SK-N-SH treated with all-trans-retinoic acid at 6 μM for 48 hours (cell line): ENCODE data around the gene TREML2.
A peak's percentile ranks its signal among the peaks of the same experiment; 100 is the strongest.

Experiments used
- ATAC-seq: fragments of 200-7000 bp; cut with Tn5 transposase; 3 replicates; pipeline ENCODE4 v1.9.1; 2020; ENCODE audit warnings: mild to moderate bottlenecking, moderate library complexity
- BACH2 ChIP-seq: fragments of 250-450 bp; sonication (Bioruptor Pico); IDR thresholded peaks from 2 replicates; pipeline ENCODE4 v1.9.0; 2021; ENCODE audit warnings: mild to moderate bottlenecking, borderline replicate concordance
- CSDC2 ChIP-seq: fragments of 250-450 bp; sonication (Bioruptor Pico); IDR thresholded peaks from 2 replicates; pipeline ENCODE4 v1.5.0; 2020; ENCODE audit warnings: mild to moderate bottlenecking, moderate library complexity
- CSRNP3 ChIP-seq: fragments of 250-450 bp; sonication (Bioruptor Pico); IDR thresholded peaks from 2 replicates; pipeline ENCODE4 v1.5.1; 2021; ENCODE audit warnings: mild to moderate bottlenecking, moderate library complexity
- GLIS3 ChIP-seq: fragments of 250-450 bp; sonication (Bioruptor Pico); IDR thresholded peaks from 2 replicates; pipeline ENCODE4 v1.5.0; 2020; ENCODE audit warnings: mild to moderate bottlenecking, moderate library complexity
- ISL1 ChIP-seq: fragments of 250-450 bp; sonication (Bioruptor Pico); IDR thresholded peaks from 2 replicates; pipeline ENCODE4 v2.1.2; 2022; ENCODE audit warnings: mild to moderate bottlenecking, moderate library complexity
- PATZ1 ChIP-seq: fragments of 250-450 bp; sonication (Bioruptor Pico); IDR thresholded peaks from 2 replicates; pipeline ENCODE4 v1.8.0; 2020; ENCODE audit warnings: mild to moderate bottlenecking, moderate library complexity, borderline replicate concordance
- PPARA ChIP-seq: fragments of 250-450 bp; sonication (Bioruptor Pico); IDR thresholded peaks from 2 replicates; pipeline ENCODE4 v1.5.0; 2020; ENCODE audit warnings: mild to moderate bottlenecking, borderline replicate concordance
- RARB ChIP-seq: fragments of 250-450 bp; sonication (Bioruptor Pico); IDR thresholded peaks from 2 replicates; pipeline ENCODE4 v1.8.0; 2021; ENCODE audit warnings: mild to moderate bottlenecking, moderate library complexity
- SNAI2 ChIP-seq: fragments of 250-450 bp; sonication (Bioruptor Pico); IDR thresholded peaks from 2 replicates; pipeline ENCODE4 v1.5.0; 2020; ENCODE audit warnings: mild to moderate bottlenecking, moderate library complexity
- TCF4 ChIP-seq: fragments of 250-450 bp; sonication (Bioruptor Pico); IDR thresholded peaks from 2 replicates; pipeline ENCODE4 v1.8.0; 2021; ENCODE audit warnings: mild to moderate bottlenecking, moderate library complexity, borderline replicate concordance
- TOX ChIP-seq: fragments of 250-450 bp; sonication (Bioruptor Pico); IDR thresholded peaks from 2 replicates; pipeline ENCODE4 v1.8.0; 2021; ENCODE audit warnings: mild to moderate bottlenecking, moderate library complexity, borderline replicate concordance
- TSHZ2 ChIP-seq: fragments of 250-450 bp; sonication (Bioruptor Pico); IDR thresholded peaks from 2 replicates; pipeline ENCODE4 v1.5.0; 2020; ENCODE audit warnings: mild to moderate bottlenecking, moderate library complexity
- ZC3H10 ChIP-seq: fragments of 250-450 bp; sonication (Bioruptor Pico); IDR thresholded peaks from 2 replicates; pipeline ENCODE4 v1.5.1; 2021; ENCODE audit warnings: mild to moderate bottlenecking, moderate library complexity
- ZFP3 ChIP-seq: fragments of 250-450 bp; sonication (Bioruptor Pico); IDR thresholded peaks from 2 replicates; pipeline ENCODE4 v1.5.0; 2020; ENCODE audit warnings: mild to moderate bottlenecking, moderate library complexity
- ZFP30 ChIP-seq: fragments of 450-650 bp; formaldehyde crosslinking; IDR thresholded peaks from 2 replicates; pipeline ENCODE4 v1.5.0; 2022; ENCODE audit warnings: mild to moderate bottlenecking, moderate library complexity
- ZNF565 ChIP-seq: fragments of 450-650 bp; formaldehyde crosslinking; conservative IDR thresholded peaks from 2 replicates; pipeline ENCODE4 v1.5.0; 2020; ENCODE audit warnings: low read depth, mild to moderate bottlenecking, moderate library complexity
- ZNF70 ChIP-seq: fragments of 450-650 bp; formaldehyde crosslinking; IDR thresholded peaks from 2 replicates; pipeline ENCODE4 v1.5.0; 2020; ENCODE audit warnings: mild to moderate bottlenecking, moderate library complexity
- ZNF8 ChIP-seq: fragments of 450-650 bp; formaldehyde crosslinking; IDR thresholded peaks from 2 replicates; pipeline ENCODE4 v1.5.0; 2020; ENCODE audit warnings: mild to moderate bottlenecking, moderate library complexity
- TF ChIP-seq, protein P1 (sequence below): fragments of 250-450 bp; sonication (Bioruptor Pico); IDR thresholded peaks from 2 replicates; pipeline ENCODE4 v1.8.0; 2021; ENCODE audit warnings: low read depth, mild to moderate bottlenecking, moderate library complexity, borderline replicate concordance

The TREML2 gene

GRCh38 chr6:41171908-41172307 is 29.0 kb downstream of the TREML2 start (continued):
- no peak for TF ChIP-seq PATZ1
- TF ChIP-seq ZNF8 (CRISPR knock-in tag) = no peak
- TF ChIP-seq SNAI2 (CRISPR knock-in tag) = no peak

DNA sequence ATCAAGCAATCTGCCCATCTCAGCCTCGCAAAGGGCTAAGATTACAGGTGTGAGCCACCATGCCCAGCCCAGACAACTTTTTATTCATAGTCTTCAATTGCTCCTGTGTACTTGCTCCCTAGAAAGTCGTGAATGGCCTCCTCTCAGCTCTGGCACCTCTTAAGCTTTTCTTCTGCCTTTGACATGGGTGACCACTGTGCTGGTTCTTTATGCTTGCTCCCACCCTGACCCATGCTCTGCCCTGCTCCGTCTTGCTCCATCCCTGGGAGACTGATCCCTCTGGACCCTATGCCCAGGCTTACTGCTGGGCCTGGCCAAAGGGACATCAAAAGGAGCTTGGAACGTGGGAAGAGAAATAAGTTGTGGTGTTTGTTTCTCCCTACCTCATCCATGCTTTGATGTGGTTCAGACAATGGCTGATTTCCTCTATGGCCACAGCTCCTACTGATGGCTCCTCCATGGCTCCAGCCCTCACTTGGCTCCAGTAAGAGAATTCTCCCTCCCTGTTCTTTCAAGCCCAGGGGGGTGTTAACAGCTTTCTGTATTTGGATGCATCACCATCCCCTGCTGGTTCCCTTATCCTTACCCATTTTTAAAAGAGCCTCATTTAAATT is 30.3 kb downstream of the TREML2 start:
- ATAC-seq = no peak
- TF ChIP-seq GLIS3 (CRISPR knock-in tag) = no peak
- no peak for TF ChIP-seq TOX (CRISPR knock-in tag)
- TF ChIP-seq ZFP3 (CRISPR knock-in tag) = no peak
- TF ChIP-seq ZFP30 (CRISPR knock-in tag) = no peak
- TF ChIP-seq CSDC2 (CRISPR knock-in tag) = no peak
- TF ChIP-seq TSHZ2 = no peak

DNA sequence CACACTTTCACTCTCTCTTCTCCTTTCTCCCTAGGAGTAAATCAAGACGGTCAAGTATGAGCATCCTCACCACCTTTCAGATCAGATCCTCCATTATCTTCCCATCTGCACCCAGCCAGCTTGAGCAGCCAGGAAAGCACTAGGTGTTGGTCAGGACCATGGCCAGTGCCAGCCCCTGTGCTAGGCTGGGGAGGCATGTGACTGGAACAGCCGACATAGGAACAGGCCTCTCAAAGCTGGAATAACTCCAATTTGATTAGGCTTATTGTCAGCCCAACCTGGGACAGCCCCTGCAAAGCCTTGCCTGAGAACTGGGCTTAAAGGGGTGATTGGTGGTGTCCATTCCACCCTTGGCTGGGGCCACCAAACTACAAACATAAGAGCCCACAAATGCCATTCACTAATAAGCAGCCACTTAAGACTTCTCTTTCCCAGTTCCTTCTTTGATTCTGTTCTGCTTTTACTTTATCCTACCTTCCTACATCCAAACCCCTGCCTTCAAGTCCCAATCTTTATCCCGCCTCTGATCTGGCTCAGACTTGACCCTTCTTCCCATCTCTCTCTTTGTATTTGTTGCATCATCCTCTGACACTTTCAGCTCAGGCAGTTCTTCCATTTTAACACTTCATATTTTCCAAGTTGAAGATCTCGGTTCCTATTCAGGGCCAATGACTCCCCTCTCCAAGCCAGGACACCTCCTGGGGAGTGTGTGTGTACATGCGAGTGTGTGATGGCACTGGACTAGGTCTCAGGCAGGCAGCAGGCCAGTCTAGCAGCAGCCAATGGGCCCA is 33.6 kb downstream of the TREML2 start:
- peak; percentile 59; the same call in 2 of the 3 replicates for ATAC-seq
- TF ChIP-seq RARB (CRISPR knock-in tag) (no peak), CSDC2 (CRISPR knock-in tag) (no peak), TOX (CRISPR knock-in tag) (no peak), GLIS3 (CRISPR knock-in tag) (no peak), ZFP3 (CRISPR knock-in tag) (no peak), ZNF8 (CRISPR knock-in tag) (no peak), PPARA (no peak), CSRNP3 (no peak), ISL1 (CRISPR knock-in tag) (no peak), ZNF565 (no peak), ZNF70 (CRISPR knock-in tag) (no peak), PATZ1 (no peak), TCF4 (CRISPR knock-in tag) (no peak), ZC3H10 (CRISPR knock-in tag) (no peak), TSHZ2 (no peak), BACH2 (no peak), ZFP30 (CRISPR knock-in tag) (no peak)
- TF ChIP-seq, protein P1, sequence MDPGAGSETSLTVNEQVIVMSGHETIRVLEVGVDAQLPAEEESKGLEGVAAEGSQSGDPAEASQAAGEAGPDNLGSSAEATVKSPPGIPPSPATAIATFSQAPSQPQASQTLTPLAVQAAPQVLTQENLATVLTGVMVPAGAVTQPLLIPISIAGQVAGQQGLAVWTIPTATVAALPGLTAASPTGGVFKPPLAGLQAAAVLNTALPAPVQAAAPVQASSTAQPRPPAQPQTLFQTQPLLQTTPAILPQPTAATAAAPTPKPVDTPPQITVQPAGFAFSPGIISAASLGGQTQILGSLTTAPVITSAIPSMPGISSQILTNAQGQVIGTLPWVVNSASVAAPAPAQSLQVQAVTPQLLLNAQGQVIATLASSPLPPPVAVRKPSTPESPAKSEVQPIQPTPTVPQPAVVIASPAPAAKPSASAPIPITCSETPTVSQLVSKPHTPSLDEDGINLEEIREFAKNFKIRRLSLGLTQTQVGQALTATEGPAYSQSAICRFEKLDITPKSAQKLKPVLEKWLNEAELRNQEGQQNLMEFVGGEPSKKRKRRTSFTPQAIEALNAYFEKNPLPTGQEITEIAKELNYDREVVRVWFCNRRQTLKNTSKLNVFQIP = no peak
